ENCODE results near the gene IL13RA1. TPM values are rescaled to one million over a fixed set of nuclear protein-coding genes. Genes with fewer than 3 reads are reported as not detected.

IL13RA1 gene
- total RNA-seq, 1 experiment from 2014 or later: 33.2 TPM

GRCh38 chrX:118723376-118723775, 4.0 kb upstream of the IL13RA1 start:
- BruUV-seq (replicated peaks): no TSS peak
- POLR2A ChIA-PET: no interaction called here
- no peaks in the 10 kb centered on the region for H3K27me3 ChIP-seq (replicated peaks; ENCODE audit: control insufficient read depth, insufficient read depth, low read length)
- no peak overlapping the region for H3K27ac Mint-ChIP-seq (ENCODE audit: unreplicated experiment)
- no peak overlapping the region for H3K4me3 Mint-ChIP-seq (ENCODE audit: unreplicated experiment)
- no peaks in the 10 kb centered on the region for H3K36me3 Mint-ChIP-seq (ENCODE audit: insufficient read depth, unreplicated experiment)
- H3K4me3 ChIP-seq (ENCODE audit: low read depth, low read length): no peak overlapping the region
- no peaks in the 10 kb centered on the region for H3K9me3 Mint-ChIP-seq (ENCODE audit: unreplicated experiment)
- no peaks in the 10 kb centered on the region for H3K36me3 ChIP-seq (ENCODE audit: control insufficient read depth, insufficient read depth, low read length)
- peaks cover 14% of the 10 kb centered on the region for H3K4me1 ChIP-seq
- intact Hi-C loops (cut with micrococcal nuclease; ENCODE audit: unreplicated experiment): no loop called here
- CTCF ChIA-PET: no interaction called here
- no peak for DNase-seq
- H3K4me1 Mint-ChIP-seq (ENCODE audit: low read depth, unreplicated experiment): peaks cover 13% of the 10 kb centered on the region
- H3K27me3 Mint-ChIP-seq (ENCODE audit: insufficient read depth, unreplicated experiment): no peaks in the 10 kb centered on the region
- no peaks in the 10 kb centered on the region for H3K9me3 ChIP-seq
- no peak for TF ChIP-seq CTCF (IDR thresholded peaks at IDR 0.05; ENCODE audit: insufficient read depth in 1 of 2, low read depth in 1 of 2, low read length in 1 of 2, severe bottlenecking in 1 of 2, unreplicated experiment in 1 of 2)

GRCh38 chrX:118724365-118724764, 3.0 kb upstream of the IL13RA1 start:
- Mint-ChIP-seq H3K27me3 (ENCODE audit: insufficient read depth, unreplicated experiment) (no peaks in the 10 kb centered on the region), H3K9me3 (ENCODE audit: unreplicated experiment) (no peaks in the 10 kb centered on the region), H3K27ac (ENCODE audit: unreplicated experiment) (no peak overlapping the region), H3K4me1 (ENCODE audit: low read depth, unreplicated experiment) (peaks cover 19% of the 10 kb centered on the region), H3K4me3 (ENCODE audit: unreplicated experiment) (no peak overlapping the region), H3K36me3 (ENCODE audit: insufficient read depth, unreplicated experiment) (no peaks in the 10 kb centered on the region)
- no TSS peak for BruUV-seq (replicated peaks)
- H3K27me3 ChIP-seq (replicated peaks; ENCODE audit: control insufficient read depth, insufficient read depth, low read length): no peaks in the 10 kb centered on the region
- no peak for TF ChIP-seq CTCF (IDR thresholded peaks at IDR 0.05; ENCODE audit: insufficient read depth in 1 of 2, low read depth in 1 of 2, low read length in 1 of 2, severe bottlenecking in 1 of 2, unreplicated experiment in 1 of 2)
- H3K4me1 ChIP-seq: peaks cover 14% of the 10 kb centered on the region
- H3K9me3 ChIP-seq: no peaks in the 10 kb centered on the region
- intact Hi-C loops (cut with micrococcal nuclease; ENCODE audit: unreplicated experiment): no loop called here
- CTCF ChIA-PET: no interaction called here
- no peak overlapping the region for H3K4me3 ChIP-seq (ENCODE audit: low read depth, low read length)
- no peak for DNase-seq
- no peaks in the 10 kb centered on the region for H3K36me3 ChIP-seq (ENCODE audit: control insufficient read depth, insufficient read depth, low read length)
- POLR2A ChIA-PET: no interaction called here

GRCh38 chrX:118724775-118725174, 2.6 kb upstream of the IL13RA1 start:
- no peak overlapping the region for H3K4me3 ChIP-seq (ENCODE audit: low read depth, low read length)
- Mint-ChIP-seq H3K4me1 (ENCODE audit: low read depth, unreplicated experiment) (peaks cover 19% of the 10 kb centered on the region), H3K27ac (ENCODE audit: unreplicated experiment) (no peak overlapping the region), H3K4me3 (ENCODE audit: unreplicated experiment) (no peak overlapping the region), H3K27me3 (ENCODE audit: insufficient read depth, unreplicated experiment) (no peaks in the 10 kb centered on the region), H3K9me3 (ENCODE audit: unreplicated experiment) (no peaks in the 10 kb centered on the region), H3K36me3 (ENCODE audit: insufficient read depth, unreplicated experiment) (no peaks in the 10 kb centered on the region)
- DNase-seq: no peak
- intact Hi-C loops (cut with micrococcal nuclease; ENCODE audit: unreplicated experiment): loop anchor here (5.0 kb wide), 2 partner anchors 42 to 57 kb away; no protein-coding TSS in a partner anchor
- no peaks in the 10 kb centered on the region for H3K27me3 ChIP-seq (replicated peaks; ENCODE audit: control insufficient read depth, insufficient read depth, low read length)
- ChIA-PET CTCF (no interaction called here), POLR2A (no interaction called here)
- no peaks in the 10 kb centered on the region for H3K36me3 ChIP-seq (ENCODE audit: control insufficient read depth, insufficient read depth, low read length)
- peaks cover 14% of the 10 kb centered on the region for H3K4me1 ChIP-seq
- BruUV-seq (replicated peaks): no TSS peak
- no peaks in the 10 kb centered on the region for H3K9me3 ChIP-seq
- TF ChIP-seq CTCF (IDR thresholded peaks at IDR 0.05; ENCODE audit: insufficient read depth in 1 of 2, low read depth in 1 of 2, low read length in 1 of 2, severe bottlenecking in 1 of 2, unreplicated experiment in 1 of 2): no peak
